C4-2B (cell line): ENCODE results near the gene ARHGAP27.
A peak's percentile ranks its signal among the peaks of the same experiment; 100 is the strongest.

ENCODE experiments used
- H3K27ac ChIP-seq: fragments of 450-650 bp; 2 replicates; pipeline ENCODE4 v1.5.1; 2017
- ZFX ChIP-seq: fragments of 450-650 bp; IDR thresholded peaks from 2 replicates; pipeline ENCODE4 v1.6.1; 2017
- TF ChIP-seq, protein P1 (sequence below): fragments of 450-650 bp; conservative IDR thresholded peaks from 2 replicates; pipeline ENCODE4 v1.5.1; 2017; ENCODE audit warnings: mild to moderate bottlenecking

The ARHGAP27 gene

DNA sequence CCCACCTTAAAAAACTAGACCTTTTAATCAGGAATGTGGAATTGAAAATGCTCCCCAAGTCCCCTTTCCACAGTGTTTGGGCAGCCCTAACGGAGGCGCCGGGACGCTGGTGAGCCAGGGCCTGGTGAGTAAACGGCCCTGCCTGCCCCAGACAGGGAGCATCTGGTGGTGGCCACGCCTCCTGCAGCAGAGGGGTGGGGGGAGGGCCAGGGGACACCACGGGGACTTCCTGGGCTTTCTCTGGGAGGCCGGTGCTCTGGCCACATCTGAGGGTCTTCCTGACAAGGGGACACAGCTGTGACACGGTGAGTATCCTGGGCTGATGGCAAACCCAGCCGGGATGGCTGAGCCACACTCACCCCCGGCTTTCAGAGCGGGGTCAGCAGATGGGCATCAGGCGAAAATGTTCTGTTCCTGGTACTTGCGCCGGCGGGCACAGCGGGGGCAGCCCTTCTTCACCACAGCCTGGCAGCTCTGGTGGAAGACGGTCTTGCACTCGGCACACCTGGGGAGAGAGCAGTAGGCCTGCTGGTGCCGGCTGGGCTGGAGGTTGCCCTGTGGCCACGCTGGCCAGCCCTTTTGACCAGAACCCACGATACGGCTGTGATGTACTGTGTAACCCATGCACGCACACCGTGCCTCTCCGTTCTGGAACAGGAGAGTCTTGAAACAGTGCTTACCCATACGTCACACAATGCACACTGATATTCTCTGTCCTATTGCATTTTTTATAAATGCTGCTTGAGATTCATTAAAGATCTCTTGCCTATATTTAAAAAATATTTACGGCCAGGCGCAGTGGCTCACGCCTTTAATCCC is 5.0 kb upstream of the ARHGAP27 start:
- TF ChIP-seq, protein P1, sequence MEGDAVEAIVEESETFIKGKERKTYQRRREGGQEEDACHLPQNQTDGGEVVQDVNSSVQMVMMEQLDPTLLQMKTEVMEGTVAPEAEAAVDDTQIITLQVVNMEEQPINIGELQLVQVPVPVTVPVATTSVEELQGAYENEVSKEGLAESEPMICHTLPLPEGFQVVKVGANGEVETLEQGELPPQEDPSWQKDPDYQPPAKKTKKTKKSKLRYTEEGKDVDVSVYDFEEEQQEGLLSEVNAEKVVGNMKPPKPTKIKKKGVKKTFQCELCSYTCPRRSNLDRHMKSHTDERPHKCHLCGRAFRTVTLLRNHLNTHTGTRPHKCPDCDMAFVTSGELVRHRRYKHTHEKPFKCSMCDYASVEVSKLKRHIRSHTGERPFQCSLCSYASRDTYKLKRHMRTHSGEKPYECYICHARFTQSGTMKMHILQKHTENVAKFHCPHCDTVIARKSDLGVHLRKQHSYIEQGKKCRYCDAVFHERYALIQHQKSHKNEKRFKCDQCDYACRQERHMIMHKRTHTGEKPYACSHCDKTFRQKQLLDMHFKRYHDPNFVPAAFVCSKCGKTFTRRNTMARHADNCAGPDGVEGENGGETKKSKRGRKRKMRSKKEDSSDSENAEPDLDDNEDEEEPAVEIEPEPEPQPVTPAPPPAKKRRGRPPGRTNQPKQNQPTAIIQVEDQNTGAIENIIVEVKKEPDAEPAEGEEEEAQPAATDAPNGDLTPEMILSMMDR = no peak
- no peak for TF ChIP-seq ZFX
- H3K27ac ChIP-seq = no peak overlapping the region

DNA sequence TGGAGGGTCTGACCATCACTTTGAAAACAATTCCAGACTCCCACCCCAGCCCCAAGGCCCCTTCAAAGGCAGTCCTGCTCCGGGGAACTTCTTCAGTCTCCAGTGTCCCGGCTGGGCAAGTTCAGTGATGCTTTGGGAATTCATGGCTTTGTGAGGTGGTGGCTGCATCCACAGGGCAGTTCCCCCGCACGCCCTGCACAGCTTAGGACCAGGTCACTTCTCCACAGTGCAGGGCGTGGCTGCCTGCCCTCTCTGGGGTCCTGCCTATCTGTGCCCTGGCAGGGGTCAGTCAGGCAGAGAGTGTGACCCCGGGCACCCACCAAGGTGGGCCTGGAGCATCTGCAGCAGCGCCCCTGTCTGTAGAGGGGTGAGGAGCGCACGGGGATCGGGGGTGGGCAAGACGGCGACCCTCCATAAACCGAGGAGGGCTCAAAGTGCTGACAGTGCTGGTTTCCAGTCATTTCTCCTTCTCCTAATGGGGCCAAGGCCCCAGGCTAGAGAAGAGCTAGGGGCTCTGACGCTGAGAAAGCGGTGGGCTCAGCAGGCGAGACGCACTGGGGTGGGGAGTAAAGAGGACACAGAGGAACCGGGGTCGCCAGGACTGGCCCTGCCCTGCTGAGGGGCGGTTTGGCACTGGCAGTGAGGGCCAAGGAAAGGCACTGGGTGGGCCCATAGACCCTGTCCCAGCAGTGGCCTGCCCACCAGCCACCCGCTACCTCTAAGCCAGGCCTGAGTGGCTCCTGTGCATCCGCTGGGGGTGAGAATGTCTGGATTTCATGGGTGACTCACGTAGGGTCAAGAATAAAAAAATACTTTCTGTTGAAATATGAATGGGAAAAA is 4.2 kb upstream of the ARHGAP27 start:
- H3K27ac ChIP-seq = no peak overlapping the region
- TF ChIP-seq, protein P1 = no peak
- no peak for TF ChIP-seq ZFX

DNA sequence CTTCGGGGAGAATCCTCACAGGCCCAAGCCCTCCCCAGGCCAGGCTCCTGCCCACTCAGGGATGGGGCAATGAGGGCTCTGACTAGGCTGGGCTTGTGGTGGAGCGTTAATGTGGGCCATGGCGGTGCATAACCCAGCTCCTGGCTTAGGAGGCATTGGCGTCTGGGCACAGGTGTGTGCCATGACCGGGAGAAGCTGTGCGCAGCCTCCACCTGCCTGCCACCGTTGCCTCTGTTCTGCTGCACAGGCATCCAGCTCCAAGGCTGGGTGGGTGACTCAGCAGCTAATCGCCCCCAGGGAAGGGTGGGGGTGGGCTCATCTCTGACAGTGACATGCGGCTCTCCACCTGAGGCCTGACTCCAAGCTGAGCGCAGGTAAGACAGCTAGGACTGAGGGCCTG is 3.5 kb upstream of the ARHGAP27 start:
- no peak for TF ChIP-seq ZFX
- TF ChIP-seq, protein P1 = no peak
- no peak overlapping the region for H3K27ac ChIP-seq

DNA sequence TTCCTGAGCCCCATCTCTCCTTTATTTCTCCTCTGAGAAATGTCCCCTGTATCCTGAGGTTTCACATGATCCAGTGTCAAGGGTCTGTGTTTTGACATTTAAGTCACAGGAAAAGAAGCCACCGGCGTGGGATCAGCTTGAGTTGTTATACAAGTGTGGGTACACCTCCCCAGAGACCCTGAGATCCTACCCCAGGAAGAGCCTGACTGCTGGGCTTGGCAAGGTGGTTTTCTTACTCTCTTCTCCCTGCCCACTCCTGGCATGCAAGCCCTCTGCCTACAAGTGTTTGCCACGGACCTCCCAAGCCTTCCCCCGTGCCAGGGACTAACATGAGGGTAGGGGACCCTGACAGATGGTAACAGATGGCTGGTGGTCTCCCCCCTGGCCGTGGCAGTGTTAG is 2.8 kb upstream of the ARHGAP27 start:
- TF ChIP-seq, protein P1 = no peak
- no peak for TF ChIP-seq ZFX
- H3K27ac ChIP-seq = no peak overlapping the region

DNA sequence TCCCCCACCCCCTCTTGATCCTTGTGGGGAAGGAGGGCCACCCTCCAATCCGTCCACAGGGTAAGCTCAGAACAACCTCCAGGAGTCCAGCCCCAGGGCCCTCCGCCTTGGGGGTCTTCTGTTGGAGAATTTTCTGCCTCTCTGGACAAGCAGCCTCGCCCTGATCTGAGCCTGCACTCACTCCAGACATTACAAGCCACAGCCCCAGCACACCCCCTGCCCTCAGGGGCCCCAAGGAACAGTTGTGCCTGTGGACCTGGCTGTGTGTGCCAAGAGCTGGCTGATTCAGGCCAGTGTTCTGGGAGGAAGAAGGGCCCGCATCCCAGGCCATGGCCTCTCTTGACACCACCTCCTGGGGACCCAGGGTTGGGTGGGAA is 477 bp upstream of the ARHGAP27 start:
- no peak overlapping the region for H3K27ac ChIP-seq
- TF ChIP-seq ZFX = no peak
- TF ChIP-seq, protein P1 = no peak

DNA sequence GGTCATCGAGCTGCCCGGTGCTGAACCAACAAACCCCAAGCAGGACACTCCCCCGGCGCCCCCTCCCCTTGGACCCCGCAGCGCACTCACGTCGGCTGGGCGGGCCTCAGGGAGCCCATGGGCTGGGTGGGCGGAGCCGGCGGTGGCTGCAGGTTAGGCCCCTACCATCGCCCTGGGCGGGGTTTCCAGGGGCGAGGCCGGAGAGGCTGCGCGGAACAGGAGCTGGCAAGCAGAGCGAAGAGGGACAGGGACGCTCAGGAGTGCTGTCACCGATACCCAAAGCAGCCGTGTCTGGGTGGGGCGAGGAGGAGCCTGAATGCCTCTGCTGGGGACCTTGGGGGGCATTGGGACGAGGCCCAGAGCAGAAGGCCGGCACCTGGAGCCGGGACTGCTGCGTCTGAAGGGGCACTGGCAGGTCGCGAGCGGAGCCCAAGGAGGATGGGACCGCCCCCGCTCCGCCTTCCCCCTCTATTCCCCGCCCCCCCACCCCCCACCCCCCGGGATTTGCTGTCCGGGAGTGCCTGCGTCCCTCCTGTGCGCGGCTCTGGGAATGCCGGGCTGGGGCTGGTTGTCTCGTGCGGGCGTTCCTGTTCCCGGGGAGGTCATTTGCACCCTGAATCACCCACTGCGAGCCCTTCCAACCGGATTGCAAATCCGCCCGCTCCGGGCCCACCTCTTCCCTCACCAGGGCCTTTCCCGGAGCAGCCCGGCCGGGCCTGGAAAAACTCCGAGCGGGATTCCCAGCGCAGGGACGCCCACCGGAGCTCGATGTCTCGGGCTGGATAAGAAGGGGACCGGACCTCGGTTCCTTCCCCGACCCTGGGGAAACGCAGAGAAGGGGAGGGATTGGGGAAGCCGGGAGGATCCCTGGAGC is 902 bp downstream of the ARHGAP27 start:
- TF ChIP-seq ZFX = no peak
- TF ChIP-seq, protein P1 = no peak
- peak overlapping the region; percentile 22; the same call in 1 of the 2 replicates for H3K27ac ChIP-seq
